Liver (tissue), 9 donors: ENCODE data around the gene CFAP299. TPM values are rescaled to one million over a fixed set of nuclear protein-coding genes. Genes with fewer than 3 reads are reported as not detected.

ENCODE experiments used
- DNase-seq: peaks from one replicate; pipeline ENCODE4 v3.0.0-alpha.2; 2017; ENCODE audit warnings: low spot score
- H3K27ac ChIP-seq, 2 donors: one replicate each; pipeline ENCODE4 v1.7.0; 2013; ENCODE audit warnings: inconsistent platforms in 2 of 2, low read length in 2 of 2, control low read depth in 1 of 2, low read depth in 1 of 2, mild to moderate bottlenecking in 1 of 2
- H3K27me3 ChIP-seq, 4 donors: one replicate each; pipeline versions ENCODE4 v1.6.1 to v1.7.0; 2013; ENCODE audit warnings: low read length in 3 of 4, inconsistent platforms in 1 of 4, mild to moderate bottlenecking in 1 of 4, moderate library complexity in 1 of 4; ENCODE audit not compliant: control insufficient read depth in 4 of 4, insufficient read depth in 4 of 4
- H3K36me3 ChIP-seq, 4 donors: one replicate each; pipeline versions ENCODE4 v1.6.1 to v1.7.0; 2013; ENCODE audit warnings: low read length in 3 of 4, mild to moderate bottlenecking in 3 of 4, low read depth in 1 of 4, moderate library complexity in 1 of 4; ENCODE audit not compliant: control insufficient read depth in 4 of 4, insufficient read depth in 3 of 4
- H3K4me1 ChIP-seq, 4 donors: one replicate each; pipeline versions ENCODE4 v1.6.1 to v1.7.0; 2013; ENCODE audit warnings: low read length in 3 of 4, mild to moderate bottlenecking in 3 of 4, moderate library complexity in 1 of 4; ENCODE audit not compliant: control insufficient read depth in 4 of 4, insufficient read depth in 4 of 4
- H3K4me3 ChIP-seq, 3 donors: one replicate each; pipeline versions ENCODE4 v1.6.1 to v1.7.0; 2013; ENCODE audit warnings: low read length in 3 of 3, control low read depth in 1 of 3, low read depth in 1 of 3, mild to moderate bottlenecking in 1 of 3
- H3K9ac ChIP-seq, 2 donors: one replicate each; pipeline ENCODE4 v1.7.0; 2013; ENCODE audit warnings: low read length in 2 of 2, mild to moderate bottlenecking in 2 of 2, moderate library complexity in 2 of 2, control low read depth in 1 of 2, low read depth in 1 of 2
- H3K9me3 ChIP-seq, 4 donors: one replicate each; pipeline versions ENCODE4 v1.6.1 to v1.7.0; 2013; ENCODE audit warnings: low read length in 3 of 4; ENCODE audit not compliant: control insufficient read depth in 4 of 4
- CTCF ChIP-seq: fragments of 150-350 bp; IDR thresholded peaks from 2 replicates; pipeline ENCODE4 v1.5.1; 2017; ENCODE audit warnings: improper control_type of control experiment, low read depth, low read length; ENCODE audit not compliant: missing input control
- EGR1 ChIP-seq, 2 donors: IDR thresholded peaks; 2 replicates each; pipeline ENCODE4 v1.6.1; 2016 to 2018; ENCODE audit warnings: antibody characterized with exemption in 2 of 2, low read depth in 2 of 2
- FOXA1 ChIP-seq: IDR thresholded peaks from 2 replicates; pipeline ENCODE4 v1.6.1; 2016; ENCODE audit warnings: antibody characterized with exemption
- FOXA2 ChIP-seq: IDR thresholded peaks from 2 replicates; pipeline ENCODE4 v1.6.1; 2016; ENCODE audit warnings: antibody characterized with exemption
- GABPA ChIP-seq, 2 donors: IDR thresholded peaks in 1 of 2; conservative IDR thresholded peaks in 1 of 2; 2 replicates each; pipeline ENCODE4 v1.6.1; 2016; ENCODE audit warnings: antibody characterized with exemption in 2 of 2, mild to moderate bottlenecking in 1 of 2, moderate library complexity in 1 of 2
- HNF4A ChIP-seq, 2 donors: conservative IDR thresholded peaks; 2 replicates each; pipeline ENCODE4 v1.6.1; 2016; ENCODE audit warnings: antibody characterized with exemption in 2 of 2, mild to moderate bottlenecking in 2 of 2
- HNF4G ChIP-seq: IDR thresholded peaks from 2 replicates; pipeline ENCODE4 v1.6.1; 2016; ENCODE audit warnings: antibody characterized with exemption
- MAX ChIP-seq: IDR thresholded peaks from 2 replicates; pipeline ENCODE4 v1.6.1; 2016; ENCODE audit warnings: antibody characterized with exemption
- NR2F2 ChIP-seq: IDR thresholded peaks from 2 replicates; pipeline ENCODE4 v1.6.1; 2016; ENCODE audit warnings: antibody characterized with exemption
- RAD21 ChIP-seq, 2 donors: IDR thresholded peaks; 2 replicates each; pipeline ENCODE4 v1.6.1; 2016; ENCODE audit warnings: antibody characterized with exemption in 2 of 2, mild to moderate bottlenecking in 2 of 2
- REST ChIP-seq: IDR thresholded peaks from 2 replicates; pipeline ENCODE4 v1.6.1; 2016; ENCODE audit warnings: antibody characterized with exemption, mild to moderate bottlenecking
- RXRA ChIP-seq, 2 donors: IDR thresholded peaks; 2 replicates each; pipeline ENCODE4 v1.6.1; 2017 to 2018; ENCODE audit warnings: antibody characterized with exemption in 2 of 2, mild to moderate bottlenecking in 1 of 2
- SP1 ChIP-seq: IDR thresholded peaks from 2 replicates; pipeline ENCODE4 v1.6.1; 2018; ENCODE audit warnings: antibody characterized with exemption, mild to moderate bottlenecking
- YY1 ChIP-seq: IDR thresholded peaks from 2 replicates; pipeline ENCODE4 v1.6.1; 2016; ENCODE audit warnings: antibody characterized with exemption, mild to moderate bottlenecking
- ZBTB33 ChIP-seq: IDR thresholded peaks from 2 replicates; pipeline ENCODE4 v1.6.1; 2016; ENCODE audit warnings: antibody characterized with exemption
- WGBS: extraction: QIAGEN DNeasy Blood & Tissue Kit; methylation state at CpG from one replicate; pipeline ENCODE4 v1.1.7; 2013; 5-methylcytosine and 5-hydroxymethylcytosine counted together
- polyA plus RNA-seq, 2 donors: library from polyadenylated mRNA; stranded (reverse) in 1 of 2; unstranded in 1 of 2; fragments of 200-250 nt in 1 of 2; fragments of >200 nt in 1 of 2; fragmentation: Nextera tagmentation in 1 of 2; extraction: Ambion mirVana in 1 of 2; gene quantifications; one replicate each; pipeline versions ENCODE4 v1.2.1 to v1.2.3, GENCODE V29; 2013 to 2015
- total RNA-seq, 2 donors: library from RNA; depleted of rRNA; stranded (reverse); fragments of >200 nt; gene quantifications; one replicate each; pipeline ENCODE4 v1.2.3, GENCODE V29; 2014
- donor health status: healthy.
- donor health status: healthy.
- donor health status: healthy.
- donor health status: healthy.
- donor health status: healthy.

Gene CFAP299
- total and polyA plus RNA-seq, 4 donors = not detected

- Histone ChIP-seq H3K27ac (no peak overlapping the region), H3K9ac (no peak overlapping the region), H3K4me3 (no peak overlapping the region), H3K9me3 (no peaks in the 10 kb centered on the region), H3K27me3 (no peaks in the 10 kb centered on the region), H3K36me3 (no peaks in the 10 kb centered on the region), H3K4me1 (no peaks in the 10 kb centered on the region)
- no peak for DNase-seq
- 94% methylated on average over 2 of the region's 2 CpGs for WGBS
- TF ChIP-seq ZBTB33 (no peak), MAX (no peak), GABPA (IDR thresholded peaks at IDR 0.05 in 1 of 2, conservative IDR thresholded peaks at IDR 0.05 in 1 of 2) (no peak), FOXA2 (no peak), CTCF (no peak), REST (no peak), RXRA (IDR thresholded peaks at IDR 0.05) (no peak), RAD21 (IDR thresholded peaks at IDR 0.05) (no peak), SP1 (no peak), YY1 (no peak), FOXA1 (no peak), NR2F2 (no peak), HNF4G (no peak), EGR1 (IDR thresholded peaks at IDR 0.05; ENCODE audit: low read depth in 2 of 2) (no peak)
Observed at GRCh38 chr4:80542747-80543146, 207.2 kb downstream of the CFAP299 start.

- TF ChIP-seq HNF4G = no peak
- no peak for TF ChIP-seq CTCF
- TF ChIP-seq ZBTB33 = no peak
- TF ChIP-seq HNF4A (conservative IDR thresholded peaks at IDR 0.05) = no peak
- no peak for TF ChIP-seq YY1
- no peak for DNase-seq
- Histone ChIP-seq H3K4me1 (no peaks in the 10 kb centered on the region), H3K27me3 (peaks cover 0 to 2% (median 0%) of the 10 kb centered on the region in 4 donors), H3K36me3 (no peaks in the 10 kb centered on the region), H3K9me3 (no peaks in the 10 kb centered on the region), H3K9ac (no peak overlapping the region), H3K4me3 (no peak overlapping the region), H3K27ac (no peak overlapping the region)
- 80% methylated on average over 3 of the region's 3 CpGs for WGBS
Observed at GRCh38 chr4:80560337-80560736, 224.8 kb downstream of the CFAP299 start.
